K562 (cell line): ENCODE data around the gene SULT1E1. TPM values are rescaled to one million over a fixed set of nuclear protein-coding genes. Genes with fewer than 3 reads are reported as not detected.

Experiments
- ATAC-seq: fragments of 200-7000 bp; cut with Tn5 transposase; 3 replicates; pipeline ENCODE4 v1.9.1; 2020; ENCODE audit warnings: moderate library complexity
- BruUV-seq: library from RNA; stranded (reverse); fragments of 400-500 nt; replicated peaks from 2 replicates; lab custom pipeline; 2021; lab: Mats Ljungman, UMichigan
- CTCF ChIA-PET: fragments of 300-600 bp; formaldehyde crosslinking; extraction: SDS; loops from one replicate; lab custom pipeline; 2021; ENCODE audit warnings: low intra/inter-chr PET ratio; lab: Yijun Ruan, JAX
- POLR2A ChIA-PET: fragments of 300-600, 350-650 bp; sonication (Branson Sonifier 250); formaldehyde crosslinking; extraction: SDS; loops from one replicate; lab custom pipeline; 2021; ENCODE audit warnings: antibody characterized with exemption, inconsistent platforms; lab: Yijun Ruan, JAX
- DNase-seq, 4 experiments: peaks; one replicate each; pipeline versions ENCODE4 v3.0.0 to v3.0.0-alpha.2; 2011 to 2018; ENCODE audit warnings: low spot score in 3 of 4, mixed read lengths in 3 of 4; ENCODE audit errors: extremely low read depth in 1 of 4
- FAIRE-seq: peaks from 2 replicates; lab custom pipeline; 2011; peaks lifted over from hg19 to GRCh38; lab: Jason Lieb, UNC
- H2AFZ ChIP-seq: 2 replicates; pipeline ENCODE4 v1.6.0; 2011; ENCODE audit warnings: low read depth, low read length, control low read depth, inconsistent platforms
- H3K27ac ChIP-seq: fragments of 200-600 bp; 3 replicates; pipeline ENCODE4 v1.8.0; 2011; ENCODE audit warnings: low read depth, mild to moderate bottlenecking, control low read depth, inconsistent platforms, low read length, moderate library complexity, mixed read lengths; ENCODE audit errors: extremely low read depth
- H3K27me3 ChIP-seq, 2 experiments: fragments of 300-600 bp in 1 of 2; 2 replicates in 1 of 2; 3 replicates in 1 of 2; pipeline versions ENCODE4 v1.6.0 to v1.8.0; 2011; ENCODE audit warnings: inconsistent platforms in 2 of 2, low read length in 2 of 2, mild to moderate bottlenecking in 1 of 2, mixed read lengths in 1 of 2, moderate library complexity in 1 of 2; ENCODE audit not compliant: control insufficient read depth in 2 of 2, insufficient read depth in 2 of 2
- H3K36me3 ChIP-seq: fragments of 300-600 bp; 3 replicates; pipeline ENCODE4 v1.8.0; 2011; ENCODE audit warnings: mild to moderate bottlenecking, low read length, inconsistent platforms; ENCODE audit not compliant: control insufficient read depth, insufficient read depth
- H3K4me1 ChIP-seq, 2 experiments: fragments of 200-600 bp in 1 of 2; replicated peaks in 1 of 2; 2 replicates in 1 of 2; 3 replicates in 1 of 2; pipeline versions ENCODE4 v1.5.1 to v1.8.0; 2011; ENCODE audit warnings: inconsistent platforms in 2 of 2, low read length in 2 of 2, mild to moderate bottlenecking in 1 of 2, mixed read lengths in 1 of 2, moderate library complexity in 1 of 2; ENCODE audit not compliant: control insufficient read depth in 2 of 2, insufficient read depth in 2 of 2
- H3K4me2 ChIP-seq: 2 replicates; pipeline ENCODE4 v1.6.1; 2011; ENCODE audit warnings: low read length, control low read depth, inconsistent platforms, mixed read lengths; ENCODE audit not compliant: insufficient read depth
- H3K4me3 ChIP-seq: fragments of 200-600 bp; sonication (generic), shearing (Covaris generic); 2 replicates; pipeline ENCODE4 v1.5.1; 2016; ENCODE audit warnings: control low read depth, inconsistent platforms
- H3K79me2 ChIP-seq: fragments of 200-600 bp; 3 replicates; pipeline ENCODE4 v1.8.0; 2011; ENCODE audit warnings: low read length, inconsistent platforms; ENCODE audit not compliant: control insufficient read depth, insufficient read depth
- H3K9ac ChIP-seq, 2 experiments: 2 replicates each; pipeline versions ENCODE4 v1.6.0 to v1.6.1; 2011; ENCODE audit warnings: low read depth in 2 of 2, low read length in 2 of 2, control low read depth in 1 of 2, inconsistent platforms in 1 of 2, mild to moderate bottlenecking in 1 of 2, mixed read lengths in 1 of 2; ENCODE audit not compliant: insufficient read depth in 1 of 2
- H3K9me1 ChIP-seq: one replicate; pipeline ENCODE4 v1.6.0; 2011; ENCODE audit warnings: inconsistent platforms, mild to moderate bottlenecking, low read length, moderate library complexity; ENCODE audit not compliant: control insufficient read depth, insufficient read depth
- H3K9me3 ChIP-seq: replicated peaks from 2 replicates; pipeline ENCODE4 v1.5.1; 2011; ENCODE audit warnings: low read depth, low read length, inconsistent platforms; ENCODE audit not compliant: control insufficient read depth, insufficient read depth
- H4K20me1 ChIP-seq: replicated peaks from 2 replicates; pipeline ENCODE4 v1.6.1; 2011; ENCODE audit warnings: low read length, inconsistent platforms, mixed read lengths; ENCODE audit not compliant: control insufficient read depth, insufficient read depth
- ARID4B ChIP-seq: sonication (generic); formaldehyde crosslinking; IDR thresholded peaks from 2 replicates; pipeline ENCODE4 v1.8.0; 2022; ENCODE audit warnings: mild to moderate bottlenecking, missing genetic modification reagents
- CGGBP1 ChIP-seq: fragments of 250-450 bp; sonication (Bioruptor Pico); IDR thresholded peaks from 2 replicates; pipeline ENCODE4 v1.9.0; 2021; ENCODE audit warnings: mild to moderate bottlenecking
- DIDO1 ChIP-seq: fragments of 450-650 bp; IDR thresholded peaks from 2 replicates; pipeline ENCODE4 v1.6.1; 2016; ENCODE audit warnings: low read depth, missing biosample characterization, missing genetic modification characterization
- PCBP1 ChIP-seq: fragments of 200-400 bp; formaldehyde crosslinking; IDR thresholded peaks from 2 replicates; pipeline ENCODE4 v1.6.1; 2018; ENCODE audit warnings: mild to moderate bottlenecking, low read depth, low read length; ENCODE audit not compliant: poor library complexity, severe bottlenecking
- RREB1 ChIP-seq: fragments of 250-450 bp; sonication (Bioruptor Pico); IDR thresholded peaks from 2 replicates; pipeline ENCODE4 v1.4.0; 2020
- SIN3B ChIP-seq: fragments of 450-650 bp; IDR thresholded peaks from 2 replicates; pipeline ENCODE4 v1.6.1; 2017; ENCODE audit warnings: low read depth, mild to moderate bottlenecking, moderate library complexity
- ZNF165 ChIP-seq: fragments of 250-450 bp; sonication (Bioruptor Pico); IDR thresholded peaks from 2 replicates; pipeline ENCODE4 v1.4.0; 2020; ENCODE audit warnings: borderline replicate concordance
- ZNF639 ChIP-seq, 2 experiments: fragments of 200-800 bp in 1 of 2; sonication (Bioruptor generic) in 1 of 2; sonication (generic) in 1 of 2; formaldehyde crosslinking in 1 of 2; IDR thresholded peaks in 1 of 2; conservative IDR thresholded peaks in 1 of 2; 2 replicates each; pipeline versions ENCODE4 v1.5.0 to v1.6.1; 2016 to 2020; ENCODE audit warnings: missing compliant biosample characterization in 1 of 2, missing genetic modification characterization in 1 of 2, missing genetic modification reagents in 1 of 2
- WGBS: fragments of 100-300 bp; shearing (Covaris generic); methylation state at CpG from one replicate; pipeline ENCODE4 v1.1.6; 2016; ENCODE audit warnings: low coverage, mixed read lengths; ENCODE audit not compliant: insufficient coverage; ENCODE audit errors: missing lambda C conversion rate; 5-methylcytosine and 5-hydroxymethylcytosine counted together
- in situ Hi-C: fragments of 300-500 bp; cut with MboI; formaldehyde crosslinking; loops from 4 replicates; pipeline ENCODE4 v1.15.0; 2018; ENCODE audit warnings: inconsistent platforms, mixed read lengths
- intact Hi-C: fragments of 100-400 bp; cut with micrococcal nuclease; formaldehyde crosslinking; loops from 2 replicates; pipeline ENCODE4 v1.14.2; 2022
- polyA plus RNA-seq, 8 experiments: library from polyadenylated mRNA; depleted of rRNA in 4 of 8; stranded (reverse) in 5 of 8; unstranded in 3 of 8; fragments of >200 nt; fragmentation: Nextera tagmentation in 2 of 8; fragmentation: Illumina TruSeq in 1 of 8; extraction: Ambion mirVana in 2 of 8; extraction: Trizol in 1 of 8; gene quantifications; 2 replicates each; pipeline versions ENCODE4 v1.2.1 to v1.2.3, GENCODE V29; 2011 to 2014; ENCODE audit warnings: inconsistent platforms in 1 of 8, missing spikeins in 1 of 8
- total RNA-seq, 7 experiments: library from RNA; depleted of rRNA in 6 of 7; stranded (reverse); fragments of >200 nt in 6 of 7; fragmentation: Illumina TruSeq in 2 of 7; extraction: Trizol in 2 of 7; gene quantifications; 2 replicates each; pipeline versions ENCODE4 v1.2.1 to v1.2.3, GENCODE V29; 2011 to 2021; ENCODE audit warnings: low replicate concordance in 1 of 7

Gene SULT1E1
- total and polyA plus RNA-seq, 9 of the 15 experiments (the other 6 are each of a cell fraction or from before 2014, with no cell fraction given), result not detected

- ChIA-PET POLR2A (no interaction called here), CTCF (no interaction called here)
- no peak for FAIRE-seq
- H3K9ac ChIP-seq, result no peak overlapping the region
- no peaks in the 10 kb centered on the region for H3K36me3 ChIP-seq
- no peaks in the 10 kb centered on the region for H3K79me2 ChIP-seq
- H3K4me1 ChIP-seq, result no peaks in the 10 kb centered on the region
- BruUV-seq, result no TSS peak
- DNase-seq, result no peak
- no peaks in the 10 kb centered on the region for H3K27me3 ChIP-seq
- 0% methylated on average over 2 of the region's 2 CpGs for WGBS
- intact Hi-C loops, result no loop called here
- in situ Hi-C loops, result no loop called here
- H3K9me3 ChIP-seq, result no peaks in the 10 kb centered on the region; the same call in 1 of the 2 replicates
- H3K4me3 ChIP-seq, result no peak overlapping the region
- no peak overlapping the region for H3K27ac ChIP-seq
- no peaks in the 10 kb centered on the region for H4K20me1 ChIP-seq
- no peak overlapping the region for H2AFZ ChIP-seq
- ATAC-seq, result no peak
- no peak overlapping the region for H3K4me2 ChIP-seq
- H3K9me1 ChIP-seq, result no peaks in the 10 kb centered on the region
- TF ChIP-seq PCBP1 (no peak), DIDO1 (tag) (no peak), ZNF165 (CRISPR knock-in tag) (no peak), RREB1 (no peak), ARID4B (no peak), ZNF639 (CRISPR knock-in tag; conservative IDR thresholded peaks at IDR 0.05 in 1 of 2, IDR thresholded peaks at IDR 0.05 in 1 of 2) (no peak), SIN3B (no peak), CGGBP1 (CRISPR knock-in tag) (no peak)
Observed at GRCh38 chr4:69877453-69877852, 17.5 kb upstream of the SULT1E1 start.
